Vagina (tissue), 2 donors: ENCODE data around the gene ANKRD63. TPM values are rescaled to one million over a fixed set of nuclear protein-coding genes. Genes with fewer than 3 reads are reported as not detected.
A peak's percentile ranks its signal among the peaks of the same experiment; 100 is the strongest.

Source experiments
- DNase-seq, 2 donors: peaks; one replicate each; pipeline ENCODE4 v3.0.0-alpha.2; 2017; ENCODE audit errors: extremely low spot score in 2 of 2
- H3K27ac ChIP-seq: fragments of 200-600 bp; sonication (generic); one replicate; pipeline ENCODE4 v1.5.1; 2019
- H3K27me3 ChIP-seq: fragments of 200-600 bp; sonication (generic); one replicate; pipeline ENCODE4 v1.5.1; 2019
- H3K36me3 ChIP-seq, 2 donors: fragments of 200-600 bp; sonication (generic); one replicate each; pipeline ENCODE4 v1.5.1; 2017 to 2019
- H3K4me1 ChIP-seq: fragments of 200-600 bp; sonication (generic); one replicate; pipeline ENCODE4 v1.5.1; 2019
- H3K4me3 ChIP-seq, 2 donors: fragments of 200-600 bp; sonication (generic); 1 replicate in 1 of 2; 2 replicates in 1 of 2; pipeline ENCODE4 v1.5.1; 2016 to 2019
- H3K9me3 ChIP-seq: fragments of 200-600 bp; sonication (generic); one replicate; pipeline ENCODE4 v1.5.1; 2019
- CTCF ChIP-seq, 3 experiments: fragments of 450-650 bp in 2 of 3; fragments of 200-600 bp in 1 of 3; sonication (generic) in 1 of 3; IDR thresholded peaks; one replicate each; pipeline ENCODE4 v1.5.1; 2017 to 2019; ENCODE audit warnings: antibody characterized with exemption in 3 of 3, mild to moderate bottlenecking in 2 of 3, moderate library complexity in 2 of 3
- POLR2A ChIP-seq, 2 donors: fragments of 450-650 bp; IDR thresholded peaks; one replicate each; pipeline ENCODE4 v1.6.1; 2017; ENCODE audit warnings: antibody characterized with exemption in 2 of 2, mild to moderate bottlenecking in 2 of 2, moderate library complexity in 2 of 2
- POLR2AphosphoS5 ChIP-seq, 2 donors: sonication (generic); formaldehyde crosslinking; IDR thresholded peaks; one replicate each; pipeline ENCODE4 v1.9.0; 2017; ENCODE audit warnings: antibody characterized with exemption in 2 of 2, mild to moderate bottlenecking in 2 of 2, low read depth in 1 of 2; ENCODE audit not compliant: insufficient read depth in 1 of 2
- intact Hi-C: fragments of 100-400 bp; cut with DNase I; formaldehyde crosslinking; loops from one replicate; pipeline ENCODE4 v1.15.1; 2023
- total RNA-seq: library from RNA; depleted of rRNA; stranded (reverse); fragments of >200 nt; gene quantifications from one replicate; pipeline ENCODE4 v1.2.3, GENCODE V29; 2016

Gene ANKRD63
- total RNA-seq, 1 donor from 2014 or later = not detected

- peak overlapping the region; percentile 73 to 85 for H3K4me3 ChIP-seq
- peaks cover 37% of the 10 kb centered on the region for H3K4me1 ChIP-seq
- TF ChIP-seq POLR2A (IDR thresholded peaks at IDR 0.05) (no peak), POLR2AphosphoS5 (IDR thresholded peaks at IDR 0.05; ENCODE audit: insufficient read depth in 1 of 2, low read depth in 1 of 2) (no peak), CTCF (IDR thresholded peaks at IDR 0.05) (no peak)
- H3K9me3 ChIP-seq = no peaks in the 10 kb centered on the region
- DNase-seq = no peak
- no peaks in the 10 kb centered on the region for H3K36me3 ChIP-seq
- intact Hi-C loops = no loop called here
- H3K27me3 ChIP-seq = no peaks in the 10 kb centered on the region
- H3K27ac ChIP-seq = peak overlapping the region; percentile 75
Measured at GRCh38 chr15:40325188-40325587, 42.3 kb upstream of the ANKRD63 start.

DNA sequence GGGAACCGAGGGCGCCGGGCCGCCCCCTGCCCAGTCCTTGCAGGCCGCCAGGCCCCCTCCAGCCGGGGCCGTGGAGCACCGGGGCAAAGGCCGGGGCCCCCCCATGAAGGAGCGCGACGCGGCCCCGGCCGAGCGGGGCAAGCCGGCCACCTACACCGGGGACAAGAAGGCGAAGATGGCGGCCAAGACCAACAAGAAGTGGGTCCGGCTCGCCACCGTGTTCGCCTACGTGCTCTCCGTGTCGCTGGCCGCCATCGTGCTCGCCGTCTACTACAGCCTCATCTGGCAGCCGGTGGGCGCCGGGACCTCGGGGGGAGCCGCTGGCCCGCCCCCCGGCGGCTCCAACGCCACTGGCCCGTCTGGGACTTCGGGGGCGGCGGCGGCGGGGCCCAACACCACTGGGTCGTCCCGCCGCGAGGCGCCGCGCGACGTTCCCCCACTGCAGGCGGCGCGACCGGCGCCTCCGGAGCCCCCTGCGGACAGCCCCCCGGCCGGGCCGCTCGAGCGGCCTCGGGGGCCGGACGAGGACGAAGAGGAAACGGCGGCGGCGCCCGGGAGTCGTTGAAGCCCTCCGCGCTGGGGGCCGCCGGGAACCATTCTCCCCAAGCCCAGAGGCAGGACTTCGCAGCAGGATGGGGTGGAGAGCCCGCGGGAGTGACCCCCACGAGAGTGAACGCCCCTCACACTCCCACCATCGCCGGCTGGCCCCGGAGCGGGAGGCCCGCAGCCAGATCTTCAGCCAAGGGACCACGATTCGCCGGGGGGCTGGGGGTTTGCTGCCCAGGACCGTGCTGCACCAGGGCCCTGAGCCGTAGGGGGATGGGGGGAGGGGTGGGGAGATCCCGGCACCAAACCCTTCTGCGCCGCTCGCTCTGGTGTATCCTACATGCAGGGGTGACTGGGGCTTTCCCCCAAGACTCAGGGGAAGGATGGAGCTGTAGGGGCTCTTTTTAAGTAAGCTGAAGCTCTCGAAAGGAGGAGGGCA, 41.4 kb upstream of the ANKRD63 start:
- Histone ChIP-seq H3K36me3 (no peaks in the 10 kb centered on the region), H3K27me3 (no peaks in the 10 kb centered on the region), H3K9me3 (no peaks in the 10 kb centered on the region), H3K27ac (peak overlapping the region; percentile 75), H3K4me3 (peak overlapping the region; percentile 73 to 85), H3K4me1 (peaks cover 31% of the 10 kb centered on the region)
- no peak for DNase-seq
- no peak for TF ChIP-seq POLR2A (IDR thresholded peaks at IDR 0.05)
- no peak for TF ChIP-seq CTCF (IDR thresholded peaks at IDR 0.05)
- intact Hi-C loops = no loop called here

GRCh38 chr15:40323239-40323952, 40.5 kb upstream of the ANKRD63 start, which contains the start of gene INAFM2:
INAFM2 (plus strand) TSS chr15:40323692; CDS start chr15:40324056, 364 bp downstream.
- Histone ChIP-seq H3K4me1 (peaks cover 31% of the 10 kb centered on the region), H3K27ac (peak within 1 kb of the TSS; percentile 75), H3K27me3 (no peaks in the 10 kb centered on the region), H3K4me3 (peak within 1 kb of the TSS; percentile 73 to 85), H3K36me3 (no peaks in the 10 kb centered on the region), H3K9me3 (no peaks in the 10 kb centered on the region)
- intact Hi-C loops = no loop called here
- DNase-seq = no peak
- TF ChIP-seq CTCF (IDR thresholded peaks at IDR 0.05) (peak; percentile 32 to 46 (median 45)), POLR2A (IDR thresholded peaks at IDR 0.05) (no peak), POLR2AphosphoS5 (IDR thresholded peaks at IDR 0.05; ENCODE audit: insufficient read depth in 1 of 2, low read depth in 1 of 2) (peak in 1 of 2 donors; percentile 60)

DNA sequence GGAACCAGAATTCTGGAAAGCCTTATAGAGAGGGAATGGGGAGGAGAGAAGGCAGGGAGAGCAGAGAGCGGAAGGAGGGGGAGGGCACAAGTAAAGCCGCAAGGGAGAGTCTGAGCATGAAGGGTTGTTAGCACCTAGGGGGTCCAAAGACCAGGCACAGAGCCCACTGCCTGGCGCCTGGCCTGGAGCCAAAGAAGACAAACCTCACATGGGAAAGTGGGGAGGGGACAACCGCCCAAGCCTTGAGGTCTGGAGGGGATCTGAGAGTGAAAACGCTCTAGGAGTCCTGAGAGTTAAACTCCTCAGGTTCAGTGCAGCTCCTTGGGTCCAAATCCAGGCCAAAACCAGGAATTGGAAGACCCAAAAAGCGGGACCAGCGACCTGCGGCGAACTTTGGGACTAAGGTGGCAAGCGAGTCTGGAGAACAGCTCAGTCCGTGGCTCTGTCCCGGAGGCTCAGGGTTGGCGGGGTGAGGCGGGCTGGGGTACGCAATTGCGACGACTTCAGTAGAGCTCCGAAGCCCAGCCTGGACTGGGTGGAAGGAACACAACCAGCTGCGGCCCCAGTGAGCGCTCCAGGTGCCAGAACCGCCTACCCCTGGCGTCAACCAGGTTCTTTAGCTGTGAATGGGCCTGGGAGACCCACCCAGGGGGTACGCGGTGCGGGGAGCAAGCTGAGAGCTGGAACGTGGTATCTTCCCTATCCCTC, 39.8 kb upstream of the ANKRD63 start:
- Histone ChIP-seq H3K4me1 (peaks cover 31% of the 10 kb centered on the region), H3K9me3 (no peaks in the 10 kb centered on the region), H3K27me3 (no peaks in the 10 kb centered on the region), H3K27ac (peak overlapping the region; percentile 51), H3K4me3 (peak overlapping the region; percentile 73 to 85), H3K36me3 (no peaks in the 10 kb centered on the region)
- DNase-seq = no peak
- intact Hi-C loops = no loop called here
- TF ChIP-seq CTCF (IDR thresholded peaks at IDR 0.05) (no peak), POLR2AphosphoS5 (IDR thresholded peaks at IDR 0.05; ENCODE audit: insufficient read depth in 1 of 2, low read depth in 1 of 2) (no peak), POLR2A (IDR thresholded peaks at IDR 0.05) (no peak)
